ENCODE measurements around the gene SCAMP5.

- TF ChIP-seq POLR2AphosphoS5 (IDR thresholded peaks at IDR 0.05; ENCODE audit: borderline replicate concordance, low read depth, low read length) (peak; percentile 68), EZH2 (IDR thresholded peaks at IDR 0.05) (no peak), FOXP2 (optimal IDR thresholded peaks at IDR 0.05; ENCODE audit: control extremely low read depth, extremely low read length, insufficient read depth) (no peak)
Measured at GRCh38 chr15:74958320-74958907, 36.9 kb upstream of the SCAMP5 start.
